Smooth muscle cell (in vitro differentiated cells): Measurements from ENCODE around the gene TRMT1. TPM values are rescaled to one million over a fixed set of nuclear protein-coding genes. Genes with fewer than 3 reads are reported as not detected.

Experiments
- DNase-seq: peaks from one replicate; lab custom pipeline; 2025; ENCODE audit not compliant: unreplicated experiment; lab: John Stamatoyannopoulos, UW
- H2AFZ ChIP-seq: fragments of 200-600 bp; sonication (generic); 2 replicates; pipeline ENCODE4 v1.6.0; 2016; ENCODE audit warnings: antibody characterized with exemption, low read depth, mild to moderate bottlenecking
- H3F3A ChIP-seq: fragments of 200-600 bp; sonication (generic); 2 replicates; pipeline ENCODE4 v1.6.0; 2017; ENCODE audit warnings: antibody characterized with exemption, low read depth
- H3K27ac ChIP-seq: fragments of 200-600 bp; sonication (generic); 2 replicates; pipeline ENCODE4 v1.5.1; 2016; ENCODE audit warnings: low read depth, mild to moderate bottlenecking
- H3K27me3 ChIP-seq: fragments of 200-600 bp; sonication (generic); 2 replicates; pipeline ENCODE4 v1.6.1; 2016; ENCODE audit warnings: low read depth, mild to moderate bottlenecking
- H3K36me3 ChIP-seq: fragments of 200-600 bp; sonication (generic); 2 replicates; pipeline ENCODE4 v1.5.1; 2016; ENCODE audit warnings: low read depth
- H3K4me1 ChIP-seq: fragments of 200-600 bp; sonication (generic); 2 replicates; pipeline ENCODE4 v1.5.1; 2016; ENCODE audit warnings: low read depth
- H3K4me2 ChIP-seq: fragments of 200-600 bp; sonication (generic); 2 replicates; pipeline ENCODE4 v1.6.0; 2016; ENCODE audit warnings: mild to moderate bottlenecking
- H3K4me3 ChIP-seq: fragments of 200-600 bp; sonication (generic); 2 replicates; pipeline ENCODE4 v1.5.1; 2016; ENCODE audit warnings: mild to moderate bottlenecking
- H3K79me2 ChIP-seq: fragments of 200-600 bp; sonication (generic); 2 replicates; pipeline ENCODE4 v1.6.0; 2016; ENCODE audit warnings: low read depth, mild to moderate bottlenecking
- H3K9ac ChIP-seq: fragments of 200-600 bp; sonication (generic); 2 replicates; pipeline ENCODE4 v1.6.0; 2016; ENCODE audit warnings: low read depth
- H3K9me3 ChIP-seq: fragments of 200-600 bp; sonication (generic); replicated peaks from 2 replicates; pipeline ENCODE4 v1.5.1; 2016; ENCODE audit warnings: low read depth
- H4K20me1 ChIP-seq: fragments of 200-600 bp; sonication (generic); 2 replicates; pipeline ENCODE4 v1.6.0; 2016; ENCODE audit warnings: low read depth
- WGBS: methylation state at CpG from one replicate; pipeline ENCODE4 v1.1.7; 2016; ENCODE audit warnings: low lambda C conversion rate; 5-methylcytosine and 5-hydroxymethylcytosine counted together
- polyA plus RNA-seq: library from polyadenylated mRNA; unstranded; fragments of >200 nt; fragmentation: Nextera tagmentation; extraction: Ambion mirVana; gene quantifications from 2 replicates; pipeline ENCODE4 v1.2.1, GENCODE V29; 2016
- total RNA-seq: library from RNA; depleted of rRNA; stranded (reverse); fragments of >200 nt; gene quantifications from 2 replicates; pipeline ENCODE4 v1.2.3, GENCODE V29; 2014
- TF ChIP-seq, protein P1 (sequence below): fragments of 200-600 bp; sonication (generic); IDR thresholded peaks from 2 replicates; pipeline ENCODE4 v1.5.1; 2017; ENCODE audit warnings: borderline replicate concordance, mild to moderate bottlenecking, antibody characterized with exemption; ENCODE audit not compliant: insufficient read depth, poor library complexity, severe bottlenecking

Gene TRMT1
- total and polyA plus RNA-seq, 2 experiments from 2014 or later: 21.9 to 37.4 TPM

- H3K9ac ChIP-seq: no peak overlapping the region
- no peak for DNase-seq
- no peak overlapping the region for H3K4me2 ChIP-seq
- H3K9me3 ChIP-seq: no peaks in the 10 kb centered on the region
- no peaks in the 10 kb centered on the region for H3F3A ChIP-seq
- H3K4me3 ChIP-seq: no peak overlapping the region
- TF ChIP-seq, protein P1, sequence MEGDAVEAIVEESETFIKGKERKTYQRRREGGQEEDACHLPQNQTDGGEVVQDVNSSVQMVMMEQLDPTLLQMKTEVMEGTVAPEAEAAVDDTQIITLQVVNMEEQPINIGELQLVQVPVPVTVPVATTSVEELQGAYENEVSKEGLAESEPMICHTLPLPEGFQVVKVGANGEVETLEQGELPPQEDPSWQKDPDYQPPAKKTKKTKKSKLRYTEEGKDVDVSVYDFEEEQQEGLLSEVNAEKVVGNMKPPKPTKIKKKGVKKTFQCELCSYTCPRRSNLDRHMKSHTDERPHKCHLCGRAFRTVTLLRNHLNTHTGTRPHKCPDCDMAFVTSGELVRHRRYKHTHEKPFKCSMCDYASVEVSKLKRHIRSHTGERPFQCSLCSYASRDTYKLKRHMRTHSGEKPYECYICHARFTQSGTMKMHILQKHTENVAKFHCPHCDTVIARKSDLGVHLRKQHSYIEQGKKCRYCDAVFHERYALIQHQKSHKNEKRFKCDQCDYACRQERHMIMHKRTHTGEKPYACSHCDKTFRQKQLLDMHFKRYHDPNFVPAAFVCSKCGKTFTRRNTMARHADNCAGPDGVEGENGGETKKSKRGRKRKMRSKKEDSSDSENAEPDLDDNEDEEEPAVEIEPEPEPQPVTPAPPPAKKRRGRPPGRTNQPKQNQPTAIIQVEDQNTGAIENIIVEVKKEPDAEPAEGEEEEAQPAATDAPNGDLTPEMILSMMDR: no peak
- peaks cover 4% of the 10 kb centered on the region for H4K20me1 ChIP-seq
- no peak overlapping the region for H2AFZ ChIP-seq
- H3K4me1 ChIP-seq: peaks cover 3% of the 10 kb centered on the region
- H3K27ac ChIP-seq: no peak overlapping the region
- H3K36me3 ChIP-seq: no peaks in the 10 kb centered on the region
- no peaks in the 10 kb centered on the region for H3K27me3 ChIP-seq
- WGBS: 82% methylated on average over 13 of the region's 16 CpGs
- no peaks in the 10 kb centered on the region for H3K79me2 ChIP-seq
These were observed 30.4 kb upstream of the TRMT1 start for GRCh38 chr19:13146763-13147563.

DNA sequence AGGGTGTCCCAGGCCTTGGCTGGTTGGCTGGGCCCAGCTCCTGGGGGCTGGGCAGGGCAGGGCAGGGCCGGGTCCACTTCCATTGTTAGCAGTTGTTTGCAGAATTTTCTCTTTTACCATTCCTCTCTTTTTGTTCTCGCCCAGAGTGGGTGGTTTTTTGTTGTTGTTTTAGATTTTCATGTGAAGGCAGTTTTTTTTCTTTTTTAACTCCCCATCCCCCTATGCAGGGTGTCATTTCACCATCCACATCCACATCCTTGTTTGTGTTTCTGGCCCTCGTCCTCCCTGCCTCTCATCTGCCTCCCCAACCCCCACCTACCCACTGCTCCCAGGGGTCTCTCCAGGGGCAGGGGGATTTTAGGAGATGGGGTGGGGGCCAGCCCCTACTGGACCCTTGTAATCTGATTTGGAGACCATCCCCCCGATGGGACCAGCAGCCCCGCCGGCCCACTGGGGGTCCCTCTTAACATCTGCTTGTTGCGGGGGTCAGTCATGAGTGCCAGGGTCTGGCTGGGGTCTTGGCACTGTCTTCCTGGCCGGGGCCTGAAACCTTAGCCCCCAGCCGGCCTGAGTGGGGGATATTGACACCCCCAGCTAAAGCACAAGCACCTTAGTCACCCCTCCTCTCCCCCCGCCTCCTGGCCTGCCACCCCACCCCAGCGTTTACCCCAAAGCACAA lies 23.2 kb upstream of the TRMT1 start:
- Histone ChIP-seq H3K79me2 (peaks cover 10% of the 10 kb centered on the region), H4K20me1 (peaks cover 31% of the 10 kb centered on the region), H3K4me3 (no peak overlapping the region), H3K27ac (no peak overlapping the region), H3K4me2 (no peak overlapping the region), H3K27me3 (no peaks in the 10 kb centered on the region), H3K4me1 (no peaks in the 10 kb centered on the region), H3K36me3 (no peaks in the 10 kb centered on the region), H3F3A (no peaks in the 10 kb centered on the region), H2AFZ (no peak overlapping the region), H3K9ac (no peak overlapping the region), H3K9me3 (no peaks in the 10 kb centered on the region)
- 90% methylated on average over 10 of the region's 11 CpGs for WGBS
- no peak for DNase-seq
- TF ChIP-seq, protein P1: no peak

- no peak for DNase-seq
- no peak overlapping the region for H3K27ac ChIP-seq
These were observed 22.3 kb upstream of the TRMT1 start for GRCh38 chr19:13138916-13139198.

More at GRCh38 chr19:13138916-13139198, 22.3 kb upstream of the TRMT1 start:
- H3K9ac ChIP-seq: no peak overlapping the region
- no peak overlapping the region for H3K4me2 ChIP-seq
- no peaks in the 10 kb centered on the region for H3K9me3 ChIP-seq
- peaks cover 19% of the 10 kb centered on the region for H3K79me2 ChIP-seq
- no peaks in the 10 kb centered on the region for H3F3A ChIP-seq
- H3K27me3 ChIP-seq: no peaks in the 10 kb centered on the region
- H2AFZ ChIP-seq: no peak overlapping the region
- no peaks in the 10 kb centered on the region for H3K36me3 ChIP-seq
- no peaks in the 10 kb centered on the region for H3K4me1 ChIP-seq
- H4K20me1 ChIP-seq: peaks cover 40% of the 10 kb centered on the region
- no peak overlapping the region for H3K4me3 ChIP-seq
- TF ChIP-seq, protein P1: no peak
- 86% methylated on average over 10 of the region's 10 CpGs for WGBS
